GM23248 (cell line): ENCODE data around the gene SIX2. TPM values are rescaled to one million over a fixed set of nuclear protein-coding genes. Genes with fewer than 3 reads are reported as not detected.

Source experiments
- DNase-seq: peaks from one replicate; pipeline ENCODE4 v3.0.0-alpha.2; 2015
- H2AFZ ChIP-seq: fragments of 200-600 bp; sonication (generic); 2 replicates; pipeline ENCODE4 v1.6.1; 2016; ENCODE audit warnings: antibody characterized with exemption
- H3F3A ChIP-seq: fragments of 200-600 bp; sonication (generic); 2 replicates; pipeline ENCODE4 v1.6.1; 2016; ENCODE audit warnings: mild to moderate bottlenecking, antibody characterized with exemption, mixed run types; ENCODE audit not compliant: insufficient read depth
- H3K27ac ChIP-seq: fragments of 200-600 bp; sonication (generic); 2 replicates; pipeline ENCODE4 v1.5.1; 2016; ENCODE audit warnings: mild to moderate bottlenecking
- H3K27me3 ChIP-seq: fragments of 200-600 bp; sonication (generic); replicated peaks from 2 replicates; pipeline ENCODE4 v1.6.1; 2016; ENCODE audit warnings: mild to moderate bottlenecking; ENCODE audit not compliant: insufficient read depth
- H3K36me3 ChIP-seq: fragments of 200-600 bp; sonication (generic); 2 replicates; pipeline ENCODE4 v1.6.1; 2016; ENCODE audit warnings: low read depth, mild to moderate bottlenecking
- H3K4me1 ChIP-seq: fragments of 200-600 bp; sonication (generic); 2 replicates; pipeline ENCODE4 v1.6.1; 2016; ENCODE audit warnings: mild to moderate bottlenecking; ENCODE audit not compliant: insufficient read depth
- H3K4me2 ChIP-seq: fragments of 200-600 bp; sonication (generic); one replicate; pipeline ENCODE4 v1.6.1; 2016; ENCODE audit warnings: mild to moderate bottlenecking; ENCODE audit not compliant: unreplicated experiment
- H3K4me3 ChIP-seq: fragments of 200-600 bp; sonication (generic); 2 replicates; pipeline ENCODE4 v1.5.1; 2016; ENCODE audit warnings: mild to moderate bottlenecking
- H3K79me2 ChIP-seq: fragments of 200-600 bp; sonication (generic); 2 replicates; pipeline ENCODE4 v1.6.1; 2016; ENCODE audit warnings: mild to moderate bottlenecking; ENCODE audit not compliant: insufficient read depth
- H3K9ac ChIP-seq: fragments of 200-600 bp; sonication (generic); 2 replicates; pipeline ENCODE4 v1.6.1; 2016; ENCODE audit warnings: mild to moderate bottlenecking
- H3K9me2 ChIP-seq: fragments of 200-600 bp; sonication (generic); 2 replicates; pipeline ENCODE4 v1.6.1; 2016; ENCODE audit warnings: mixed run types, mild to moderate bottlenecking, moderate library complexity; ENCODE audit not compliant: insufficient read depth
- H3K9me3 ChIP-seq: fragments of 200-600 bp; sonication (generic); one replicate; pipeline ENCODE4 v1.6.1; 2017; ENCODE audit warnings: low read depth
- H4K20me1 ChIP-seq: fragments of 200-600 bp; sonication (generic); 2 replicates; pipeline ENCODE4 v1.6.0; 2016; ENCODE audit not compliant: insufficient read depth
- EZH2 ChIP-seq: fragments of 200-600 bp; sonication (generic); IDR thresholded peaks from 2 replicates; pipeline ENCODE4 v1.6.1; 2018; ENCODE audit warnings: antibody characterized with exemption, mild to moderate bottlenecking; ENCODE audit not compliant: insufficient read depth, poor library complexity, severe bottlenecking
- EZH2phosphoT487 ChIP-seq: fragments of 200-600 bp; sonication (generic); IDR thresholded peaks from 2 replicates; pipeline ENCODE4 v1.6.1; 2018; ENCODE audit warnings: antibody characterized with exemption, moderate library complexity, mild to moderate bottlenecking, low read depth; ENCODE audit not compliant: insufficient read depth
- WGBS, 2 experiments: methylation state at CpG; one replicate each; pipeline ENCODE4 v1.1.6; 2015 to 2017; ENCODE audit warnings: low lambda C conversion rate in 2 of 2, low coverage in 1 of 2; ENCODE audit errors: missing lambda C conversion rate in 2 of 2; 5-methylcytosine and 5-hydroxymethylcytosine counted together
- in situ Hi-C: fragments of 300-500 bp; cut with MboI; formaldehyde crosslinking; loops from 2 replicates; pipeline ENCODE4 v1.15.0; 2020
- polyA plus RNA-seq: library from polyadenylated mRNA; unstranded; fragments of >200 nt; fragmentation: Nextera tagmentation; extraction: Ambion mirVana; gene quantifications from 2 replicates; pipeline ENCODE4 v1.2.1, GENCODE V29; 2016
- total RNA-seq: library from RNA; depleted of rRNA; stranded (reverse); fragments of >200 nt; shearing (Covaris generic); gene quantifications from 2 replicates; pipeline ENCODE4 v1.2.3, GENCODE V29; 2014

SIX2 gene
- total and polyA plus RNA-seq, 2 experiments from 2014 or later, result 0.19 TPM; not detected in 1

DNA sequence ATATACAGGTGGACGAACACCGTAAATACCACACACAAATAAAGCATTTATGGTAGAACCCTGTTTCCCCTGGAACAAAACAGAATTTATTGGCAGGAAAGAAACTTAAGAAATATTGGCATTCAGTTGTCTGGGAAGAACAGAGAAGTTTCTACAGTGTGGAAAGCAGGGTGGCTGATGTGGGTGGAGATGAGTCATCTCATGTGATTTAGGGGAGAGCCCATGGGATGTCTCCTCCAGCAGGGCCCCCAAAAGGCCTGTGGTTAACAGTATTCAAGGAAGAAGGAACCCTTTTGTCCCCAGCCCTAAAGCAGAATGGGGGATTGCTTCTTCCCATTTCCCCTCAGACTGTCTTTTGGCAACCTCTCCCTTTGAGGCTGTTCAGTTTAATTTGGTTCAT lies 43.6 kb downstream of the SIX2 start:
- no peaks in the 10 kb centered on the region for H3K36me3 ChIP-seq
- no peaks in the 10 kb centered on the region for H3F3A ChIP-seq
- TF ChIP-seq EZH2 (no peak), EZH2phosphoT487 (no peak)
- no peak overlapping the region for H3K4me3 ChIP-seq
- peak overlapping the region; percentile 39 for H3K4me2 ChIP-seq
- H3K9ac ChIP-seq, result peak overlapping the region; percentile 40
- H3K79me2 ChIP-seq, result no peaks in the 10 kb centered on the region
- DNase-seq, result peak; percentile 70
- no peak overlapping the region for H2AFZ ChIP-seq
- 65 to 68% methylated on average over 2 of the region's 2 CpGs for WGBS, 2 experiments
- H3K4me1 ChIP-seq, result peaks cover 14% of the 10 kb centered on the region
- H3K27me3 ChIP-seq, result no peaks in the 10 kb centered on the region
- H3K9me2 ChIP-seq, result no peaks in the 10 kb centered on the region
- in situ Hi-C loops, result loop anchor here (25.0 kb wide), 1 partner anchor 928 kb away; no protein-coding TSS in a partner anchor
- no peaks in the 10 kb centered on the region for H4K20me1 ChIP-seq
- no peak overlapping the region for H3K27ac ChIP-seq
- no peaks in the 10 kb centered on the region for H3K9me3 ChIP-seq

DNA sequence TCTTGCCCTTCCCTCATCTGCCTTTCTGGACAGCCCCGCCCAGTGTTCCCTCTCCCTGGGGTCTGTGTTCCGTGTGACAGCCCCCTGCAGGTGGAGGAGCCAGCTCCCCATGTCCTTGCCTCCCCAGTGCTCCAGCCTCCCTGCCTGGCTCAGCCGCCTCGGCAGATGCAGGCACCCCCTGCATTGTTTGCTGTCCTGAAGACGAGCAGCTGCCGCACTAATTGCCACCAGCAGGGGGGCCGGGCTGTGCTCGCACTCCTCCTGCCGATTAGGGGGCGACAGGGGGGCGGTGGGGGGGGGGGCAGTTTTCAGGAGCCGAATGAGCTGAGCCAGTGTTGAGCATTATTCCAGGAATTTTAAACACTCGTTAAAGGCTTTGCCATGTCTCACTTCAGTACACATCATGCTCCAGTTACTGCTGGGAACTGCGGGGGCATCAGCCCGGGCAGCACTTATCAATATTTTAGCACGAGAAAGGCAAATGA lies 44.5 kb downstream of the SIX2 start:
- in situ Hi-C loops, result loop anchor here (25.0 kb wide), 1 partner anchor 927 kb away; no protein-coding TSS in a partner anchor
- DNase-seq, result peak; percentile 72
- Histone ChIP-seq H3K9me3 (no peaks in the 10 kb centered on the region), H3K4me3 (no peak overlapping the region), H3K27me3 (no peaks in the 10 kb centered on the region), H3K4me1 (peaks cover 19% of the 10 kb centered on the region), H3K4me2 (peak overlapping the region; percentile 39), H3K36me3 (no peaks in the 10 kb centered on the region), H3K79me2 (no peaks in the 10 kb centered on the region), H3K27ac (no peak overlapping the region), H3K9ac (0 out of 2 replicates have a peak overlapping the region, but pooled peaks have one; percentile 20), H3F3A (no peaks in the 10 kb centered on the region), H4K20me1 (no peaks in the 10 kb centered on the region), H2AFZ (no peak overlapping the region), H3K9me2 (no peaks in the 10 kb centered on the region)
- TF ChIP-seq EZH2 (no peak), EZH2phosphoT487 (no peak)
- WGBS, 2 experiments, result 6 to 17% methylated on average over 6 to 15 of the region's 16 CpGs

DNA sequence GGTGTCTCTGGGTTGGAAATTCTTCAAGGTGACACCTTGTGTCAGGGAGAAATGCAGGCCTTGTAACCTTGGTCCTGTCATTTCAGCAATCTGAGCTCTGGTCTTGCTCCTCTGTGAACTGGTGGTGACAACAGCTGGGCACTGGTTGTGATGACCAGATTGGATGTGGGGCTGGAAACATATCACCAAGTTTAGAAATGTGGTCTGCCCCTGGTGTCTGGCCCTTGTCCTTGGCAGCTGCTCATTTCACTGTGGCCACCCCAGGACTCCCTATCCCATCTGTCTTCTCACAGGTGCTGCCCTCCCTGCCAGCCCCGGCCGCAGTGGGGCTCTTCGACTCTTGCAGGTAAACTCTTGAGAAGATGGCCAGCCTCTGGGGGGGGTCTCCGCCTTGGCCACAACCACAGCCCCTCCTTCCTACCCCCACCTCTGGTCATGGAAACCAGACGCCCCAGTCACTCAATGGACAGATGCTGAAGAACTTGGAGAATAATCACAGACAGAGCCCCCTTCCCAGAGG lies 47.0 kb downstream of the SIX2 start:
- no peaks in the 10 kb centered on the region for H3K27me3 ChIP-seq
- no peak overlapping the region for H2AFZ ChIP-seq
- no peak for DNase-seq
- no peaks in the 10 kb centered on the region for H4K20me1 ChIP-seq
- in situ Hi-C loops, result loop anchor here (25.0 kb wide), 1 partner anchor 925 kb away; no protein-coding TSS in a partner anchor
- H3K4me2 ChIP-seq, result no peak overlapping the region
- no peaks in the 10 kb centered on the region for H3K36me3 ChIP-seq
- H3K27ac ChIP-seq, result no peak overlapping the region
- 92 to 96% methylated on average over 5 of the region's 5 CpGs for WGBS, 2 experiments
- peaks cover 34% of the 10 kb centered on the region for H3K4me1 ChIP-seq
- no peaks in the 10 kb centered on the region for H3K9me2 ChIP-seq
- no peak overlapping the region for H3K4me3 ChIP-seq
- no peaks in the 10 kb centered on the region for H3K79me2 ChIP-seq
- H3K9ac ChIP-seq, result no peak overlapping the region
- H3F3A ChIP-seq, result peaks cover 6% of the 10 kb centered on the region
- TF ChIP-seq EZH2phosphoT487, result no peak
- TF ChIP-seq EZH2, result no peak
- no peaks in the 10 kb centered on the region for H3K9me3 ChIP-seq

DNA sequence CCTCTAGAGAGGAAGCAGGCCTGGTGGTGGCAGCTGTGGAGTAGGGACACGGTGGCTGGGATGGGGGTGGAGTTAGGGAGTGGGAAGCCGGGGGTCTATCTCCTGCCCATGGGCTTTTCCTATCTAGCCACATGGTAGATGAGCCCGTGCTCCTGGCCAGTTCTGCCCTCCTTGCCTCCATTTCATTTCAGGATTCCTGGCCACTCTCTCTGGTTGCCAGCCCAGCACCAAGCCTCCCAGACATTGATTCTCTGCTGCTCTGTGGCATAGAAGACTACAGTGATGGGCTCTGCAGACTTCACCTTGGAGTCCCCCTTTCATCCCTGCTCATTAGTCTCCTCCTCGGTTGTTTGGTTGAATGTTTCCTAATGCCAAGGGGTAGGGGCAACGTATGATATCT lies 48.4 kb downstream of the SIX2 start:
- in situ Hi-C loops, result loop anchor here (25.0 kb wide), 1 partner anchor 924 kb away; no protein-coding TSS in a partner anchor
- Histone ChIP-seq H3K9ac (no peak overlapping the region), H3K27me3 (no peaks in the 10 kb centered on the region), H3K9me3 (no peaks in the 10 kb centered on the region), H3K4me1 (peaks cover 34% of the 10 kb centered on the region), H4K20me1 (no peaks in the 10 kb centered on the region), H3K79me2 (no peaks in the 10 kb centered on the region), H3K4me3 (no peak overlapping the region), H2AFZ (no peak overlapping the region), H3K9me2 (no peaks in the 10 kb centered on the region), H3K4me2 (no peak overlapping the region), H3K27ac (no peak overlapping the region), H3K36me3 (no peaks in the 10 kb centered on the region), H3F3A (peaks cover 6% of the 10 kb centered on the region)
- DNase-seq, result no peak
- WGBS, 2 experiments, result 89 to 93% methylated on average over 5 of the region's 5 CpGs
- no peak for TF ChIP-seq EZH2
- TF ChIP-seq EZH2phosphoT487, result no peak
